Left colon (tissue), 2 donors: Measurements from ENCODE around the gene GNAS. TPM values are rescaled to one million over a fixed set of nuclear protein-coding genes. Genes with fewer than 3 reads are reported as not detected.

ENCODE experiments used
- ATAC-seq: fragments of 200-7000 bp; cut with Tn5 transposase; one replicate; pipeline ENCODE4 v1.9.1; 2020; ENCODE audit warnings: mild to moderate bottlenecking, moderate library complexity
- DNase-seq, 2 donors: peaks; one replicate each; pipeline ENCODE4 v3.0.0-alpha.2; 2020
- intact Hi-C, 2 donors: fragments of 100-400 bp; cut with DNase I in 1 of 2; cut with micrococcal nuclease in 1 of 2; formaldehyde crosslinking; loops; one replicate each; pipeline versions ENCODE4 v1.11.2 to v1.14.0; 2022; cut with DNase I, micrococcal nuclease
- total RNA-seq, 2 donors: library from RNA; stranded (reverse); fragmentation: NEBNext Ultra II Directional; extraction: Animal tissue kit (Norgen Biotek cat#: 25700); gene quantifications; one replicate each; pipeline ENCODE4 v1.2.1, GENCODE V29; 2021
- donor health status: DM: no; HTN: no; CAD: no.
- donor health status: DM: yes; HTN: yes; CAD: no.

The GNAS gene
- total RNA-seq, 2 donors from 2014 or later = 651 to 725 TPM

DNA sequence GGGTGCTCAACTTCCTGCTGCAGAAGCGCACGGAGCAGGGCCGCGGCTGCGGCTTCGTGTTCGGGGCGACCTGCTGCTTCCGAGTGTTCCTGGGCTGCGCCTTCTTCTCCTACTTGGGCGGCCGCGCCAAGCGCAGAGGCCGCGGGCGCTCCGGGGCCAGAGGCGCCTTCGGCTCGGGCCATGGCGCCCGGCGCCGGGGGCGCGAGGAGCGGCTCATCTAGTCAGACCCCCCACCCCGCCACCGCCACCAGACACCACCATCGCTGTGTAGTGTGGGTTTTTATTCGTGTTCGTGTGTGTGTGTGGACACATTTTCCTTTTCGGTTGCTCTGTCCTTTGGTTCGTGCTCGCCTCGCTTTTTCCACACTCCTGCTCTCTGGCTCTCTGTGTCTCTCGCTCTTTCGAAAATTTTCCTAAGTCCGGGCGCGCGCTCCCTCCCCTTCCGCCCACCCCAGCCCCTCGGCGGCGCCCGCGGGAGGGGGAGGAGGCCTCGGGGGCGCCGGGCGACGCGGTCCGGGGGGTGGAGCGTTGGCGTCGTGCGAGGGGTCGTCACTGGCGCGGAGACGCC, 38.1 kb downstream of the GNAS start:
- DNase-seq (peak; percentile 68 to 78), ATAC-seq (peak; percentile 36)
- intact Hi-C loops = no loop called here

DNA sequence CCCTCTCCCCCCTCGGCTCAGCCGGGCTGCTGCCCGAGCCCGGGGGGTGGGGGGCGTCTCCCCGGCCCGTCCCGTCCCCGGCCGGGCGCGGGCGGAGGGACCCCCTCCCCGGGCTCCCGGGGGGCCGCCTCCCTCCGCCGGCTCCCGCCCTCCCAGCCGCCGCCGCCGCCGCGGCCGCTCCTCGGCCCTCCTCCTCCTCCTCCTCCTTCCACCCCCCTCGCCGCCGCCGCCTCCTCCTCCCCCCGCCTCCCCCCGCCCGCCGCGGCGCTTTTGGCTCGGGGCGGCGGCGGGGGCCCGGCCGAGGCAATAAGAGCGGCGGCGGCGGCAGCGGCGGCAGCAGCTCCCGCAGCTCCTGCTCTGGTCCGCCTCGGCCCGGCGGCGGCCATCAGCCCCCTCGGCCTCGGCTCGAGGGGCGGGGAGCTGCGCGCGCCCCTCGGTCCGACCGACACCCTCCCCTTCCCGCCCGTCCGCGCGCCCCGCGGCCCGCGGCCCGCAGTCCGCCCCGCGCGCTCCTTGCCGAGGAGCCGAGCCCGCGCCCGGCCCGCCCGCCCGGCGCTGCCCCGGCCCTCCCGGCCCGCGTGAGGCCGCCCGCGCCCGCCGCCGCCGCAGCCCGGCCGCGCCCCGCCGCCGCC, 38.7 kb downstream of the GNAS start:
- intact Hi-C loops = no loop called here
- ATAC-seq (peak; percentile 58), DNase-seq (peak; percentile 83 to 84)

DNA sequence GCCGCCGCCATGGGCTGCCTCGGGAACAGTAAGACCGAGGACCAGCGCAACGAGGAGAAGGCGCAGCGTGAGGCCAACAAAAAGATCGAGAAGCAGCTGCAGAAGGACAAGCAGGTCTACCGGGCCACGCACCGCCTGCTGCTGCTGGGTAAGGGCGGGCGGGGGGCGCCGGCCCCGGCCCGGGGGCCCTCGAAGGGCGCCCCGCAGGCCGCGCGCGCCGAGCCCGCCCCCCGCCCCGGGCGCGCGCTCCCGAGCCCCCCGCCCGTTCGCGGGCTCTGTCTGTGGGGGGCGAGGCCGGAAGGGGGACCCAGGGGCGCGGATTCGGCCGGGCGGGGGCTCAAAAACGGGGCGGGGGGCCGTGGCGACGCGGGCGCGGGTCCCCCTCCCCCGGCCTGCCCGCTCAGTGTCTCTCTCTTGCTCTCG, 39.2 kb downstream of the GNAS start:
- intact Hi-C loops = no loop called here
- DNase-seq = peak in 1 of 2 donors; percentile 52
- ATAC-seq = peak; percentile 0

DNA sequence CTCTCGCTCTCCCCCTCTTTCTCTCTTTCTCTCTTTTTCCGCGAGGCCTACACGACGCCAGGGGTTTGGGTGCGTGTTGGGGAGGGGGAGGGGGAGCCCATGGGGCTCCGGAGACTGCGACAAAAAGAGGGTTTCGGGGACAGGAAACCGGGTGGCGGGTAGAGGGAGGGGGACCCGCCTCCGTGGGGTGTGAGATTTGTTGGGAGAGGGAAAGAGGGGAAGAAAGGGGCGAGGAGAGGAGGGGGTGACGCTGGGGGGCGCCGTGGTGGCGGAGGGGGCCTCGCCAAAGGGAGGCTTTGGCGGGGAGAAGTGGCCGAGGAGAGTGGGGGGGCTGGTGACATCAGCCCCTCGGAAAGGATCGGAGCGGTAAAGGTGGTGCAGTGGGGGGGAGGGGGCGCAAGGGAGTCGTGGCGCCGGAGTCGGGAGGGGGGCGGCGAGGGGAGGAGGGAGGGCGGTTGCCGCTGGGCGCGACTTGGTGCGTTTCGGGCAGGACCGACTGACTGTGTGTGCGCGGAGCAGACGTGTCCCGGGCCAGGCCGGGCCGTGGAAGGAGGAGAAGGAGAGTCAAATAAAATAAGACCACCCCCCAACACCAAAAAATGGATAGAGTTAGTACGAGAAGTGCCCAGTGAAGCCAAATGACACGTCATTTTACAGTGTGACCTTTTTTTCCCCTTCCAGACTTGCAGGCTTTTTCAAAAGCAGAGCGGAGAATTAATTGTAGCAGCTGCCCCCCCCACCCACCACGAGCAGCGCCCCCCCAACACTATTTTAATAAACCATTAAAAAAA, 39.8 kb downstream of the GNAS start:
- peak; percentile 79 to 83 for DNase-seq
- intact Hi-C loops = no loop called here
- peak; percentile 36 for ATAC-seq

DNA sequence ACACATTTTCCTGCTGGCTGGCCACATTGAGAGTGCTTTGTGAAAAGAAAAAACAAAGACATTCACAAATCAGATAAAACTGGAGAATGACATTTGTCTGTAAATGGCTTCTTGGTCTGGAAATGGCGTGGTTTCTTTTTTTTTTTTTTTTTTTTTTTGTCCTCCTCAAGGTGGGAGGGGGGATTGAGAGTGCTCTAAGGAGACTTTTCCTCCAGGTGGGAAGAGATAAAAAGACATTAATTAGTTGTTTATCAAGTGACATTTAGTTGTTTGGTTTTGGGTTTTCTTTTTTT, 40.4 kb downstream of the GNAS start:
- no peak for DNase-seq
- intact Hi-C loops = no loop called here
- ATAC-seq = no peak

DNA sequence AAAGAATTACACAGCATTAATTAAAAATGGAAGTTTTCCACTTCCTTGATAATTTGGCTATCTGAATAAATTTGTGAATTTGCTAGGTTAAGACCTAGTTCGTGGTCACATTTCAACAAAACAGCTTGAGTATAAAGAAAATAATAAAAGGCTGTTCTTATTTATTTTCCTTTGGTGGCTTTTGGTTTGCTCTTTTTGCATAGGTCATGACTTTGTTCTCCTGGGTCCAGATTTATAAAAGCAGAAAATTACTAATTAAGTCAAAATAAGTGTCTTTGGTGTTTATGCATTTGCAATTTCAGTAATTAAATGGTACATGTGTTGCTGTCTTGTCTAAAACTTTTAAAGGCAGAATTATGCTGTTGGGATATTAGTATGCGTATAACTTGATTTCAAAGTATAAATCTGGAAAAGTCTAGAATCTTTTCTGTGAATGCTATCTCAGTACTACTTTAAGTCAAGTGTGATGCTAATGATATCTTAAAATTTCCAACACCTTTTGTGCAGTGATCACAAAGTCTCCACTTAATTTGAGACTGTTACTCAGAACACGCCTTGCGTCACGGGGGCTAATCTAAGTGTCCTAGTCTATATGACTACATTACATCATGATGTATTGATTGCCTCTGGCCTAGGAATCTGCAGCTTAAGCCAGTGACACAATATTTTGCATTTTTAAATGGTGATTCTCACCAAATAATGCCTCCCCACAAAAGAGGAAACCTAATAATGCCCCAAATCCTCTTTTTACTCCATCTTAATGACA, 41.0 kb downstream of the GNAS start:
- DNase-seq (no peak), ATAC-seq (no peak)
- intact Hi-C loops = no loop called here

DNA sequence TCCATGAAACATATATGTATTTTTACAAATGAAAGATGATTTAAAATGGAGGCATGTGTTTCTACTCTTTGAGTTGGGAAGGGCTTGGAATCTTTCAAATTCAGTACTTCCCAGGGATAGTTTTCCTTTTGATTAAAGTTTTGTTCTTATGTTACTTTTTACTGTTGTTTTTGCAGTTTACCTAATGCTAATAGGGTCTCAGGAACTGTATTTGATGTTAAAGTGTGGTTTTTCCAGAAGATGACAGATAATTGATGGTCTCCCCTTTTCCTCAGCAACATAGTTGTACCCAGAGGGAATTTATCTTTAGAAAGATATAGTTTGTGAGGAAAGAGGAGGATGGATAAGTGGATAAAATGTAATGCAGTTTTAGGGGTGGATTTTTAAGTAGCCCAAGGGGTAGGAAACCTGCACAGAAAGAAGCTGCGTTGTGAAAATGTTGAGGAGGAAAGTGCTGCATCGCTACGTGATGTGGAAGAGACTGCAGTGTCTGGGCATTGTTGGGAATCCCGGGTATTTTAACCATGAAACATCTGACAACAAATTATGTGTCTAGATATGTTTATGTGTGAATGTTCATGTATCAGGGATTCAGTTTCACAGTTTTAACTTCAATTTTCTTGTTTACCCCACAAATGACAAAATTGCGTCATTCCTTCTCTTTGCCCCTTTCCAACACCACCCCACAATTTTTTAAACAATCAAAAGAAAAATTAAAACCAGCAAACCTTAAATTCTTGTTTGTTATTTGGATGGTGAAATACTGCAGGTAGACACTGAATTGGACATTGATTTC, 42.3 kb downstream of the GNAS start:
- ATAC-seq (no peak), DNase-seq (no peak)
- intact Hi-C loops = no loop called here

DNA sequence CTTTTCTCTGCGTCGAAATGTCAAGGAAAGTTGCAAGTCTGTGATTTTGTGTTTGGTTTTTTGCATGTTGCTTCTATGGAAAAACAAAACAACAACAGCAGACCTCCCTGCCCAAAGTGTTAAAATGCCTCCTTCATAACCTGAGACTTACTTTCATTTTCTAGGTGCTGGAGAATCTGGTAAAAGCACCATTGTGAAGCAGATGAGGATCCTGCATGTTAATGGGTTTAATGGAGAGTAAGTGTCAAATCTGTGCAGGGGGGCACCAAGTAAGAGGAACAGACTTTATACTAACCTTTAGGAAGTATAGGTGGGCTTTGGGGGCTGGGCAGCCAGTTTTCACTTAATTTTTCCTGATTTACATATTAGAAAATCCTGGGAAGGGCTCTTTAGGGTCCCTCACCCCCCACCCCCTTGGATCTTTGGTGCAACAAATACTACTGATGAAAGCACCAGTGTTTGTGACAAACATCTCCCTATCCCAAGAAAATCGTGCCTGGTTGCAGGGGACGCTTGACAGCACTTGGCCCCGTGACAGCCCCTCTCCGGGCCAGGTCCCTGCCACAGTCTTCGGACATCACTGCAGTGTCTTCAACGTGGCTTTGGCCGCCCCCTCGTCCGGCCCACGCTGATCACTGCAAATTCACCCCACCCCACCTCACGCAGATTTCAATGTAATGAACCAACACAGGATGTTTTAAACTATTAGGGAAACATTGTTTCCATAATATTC, 43.1 kb downstream of the GNAS start:
- intact Hi-C loops = no loop called here
- DNase-seq (no peak), ATAC-seq (no peak)

DNA sequence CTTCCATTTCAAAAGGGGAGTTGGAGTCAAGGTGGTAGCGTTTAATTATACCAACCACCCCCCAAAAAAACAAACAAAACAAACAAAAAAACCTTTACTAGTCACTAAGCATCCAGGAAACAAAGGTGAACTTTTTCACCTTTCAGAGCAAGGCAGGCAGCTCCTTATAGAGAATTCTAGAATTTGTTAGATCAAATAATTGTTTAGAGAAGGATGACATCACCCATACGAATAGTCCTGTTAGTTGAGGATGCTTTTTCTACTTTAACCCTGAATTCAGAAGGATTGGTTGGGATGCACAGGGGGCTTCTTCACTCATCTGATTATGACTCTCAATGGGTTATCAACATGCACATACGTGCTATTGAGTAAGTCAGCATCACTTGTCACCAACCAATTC, 44.3 kb downstream of the GNAS start:
- intact Hi-C loops = no loop called here
- DNase-seq = no peak
- no peak for ATAC-seq

DNA sequence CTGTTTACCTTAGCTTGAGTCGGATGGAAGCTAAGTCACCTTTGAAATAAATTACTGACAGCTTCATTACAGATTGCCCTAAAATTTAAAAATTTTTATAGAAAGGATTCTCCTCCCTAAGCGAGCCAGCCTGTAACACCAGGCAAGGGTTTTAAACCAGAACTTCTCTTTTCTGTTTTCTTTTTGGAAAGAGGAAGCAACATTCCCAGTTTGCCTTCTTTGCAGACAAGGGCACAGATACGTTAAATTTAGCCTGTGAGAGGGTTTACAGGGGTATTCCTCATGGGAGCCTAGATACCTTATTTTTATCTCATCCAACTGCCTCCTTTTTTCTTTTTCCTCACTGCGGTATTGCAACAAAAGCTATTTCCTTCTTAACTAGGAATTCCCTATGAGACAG, 45.0 kb downstream of the GNAS start:
- no peak for ATAC-seq

DNA sequence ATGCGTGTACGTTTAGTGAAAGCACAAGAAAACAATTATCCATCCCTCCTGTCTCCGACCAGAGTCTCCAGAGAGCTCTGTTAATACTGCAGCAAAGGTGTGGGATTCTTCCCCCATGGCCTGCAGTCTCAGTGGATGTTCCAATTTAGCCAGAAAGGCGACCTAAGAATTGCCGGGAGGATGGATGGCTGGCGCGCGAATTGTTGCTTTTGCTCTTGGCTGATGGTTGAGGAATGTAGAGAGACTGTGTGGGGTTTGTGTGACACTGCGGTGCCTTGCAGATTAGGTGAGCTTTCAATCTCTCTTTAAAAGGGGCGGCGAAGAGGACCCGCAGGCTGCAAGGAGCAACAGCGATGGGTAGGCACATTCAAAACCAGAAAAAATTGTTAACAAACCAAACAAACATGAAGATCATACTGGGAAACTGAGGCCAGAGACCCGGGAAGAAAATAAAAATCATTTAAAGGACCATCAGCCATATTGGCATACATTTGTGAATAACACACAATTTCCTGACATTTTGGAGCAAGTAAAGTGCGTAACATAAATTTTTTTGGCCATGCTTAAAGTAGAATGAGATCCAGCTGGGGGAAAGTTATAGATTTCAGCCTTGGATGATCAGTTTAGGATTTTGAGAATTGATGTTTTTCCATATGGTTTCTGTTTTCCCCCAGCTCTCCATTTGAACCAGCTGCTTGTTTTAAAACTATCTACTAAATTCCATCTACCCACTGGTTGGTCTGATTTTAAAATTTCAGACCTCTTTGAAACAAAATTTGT, 46.3 kb downstream of the GNAS start:
- DNase-seq (no peak), ATAC-seq (no peak)
- intact Hi-C loops = no loop called here

More for the DNA sequence above, 45.0 kb downstream of the GNAS start:
- intact Hi-C loops = no loop called here
- DNase-seq = no peak

DNA sequence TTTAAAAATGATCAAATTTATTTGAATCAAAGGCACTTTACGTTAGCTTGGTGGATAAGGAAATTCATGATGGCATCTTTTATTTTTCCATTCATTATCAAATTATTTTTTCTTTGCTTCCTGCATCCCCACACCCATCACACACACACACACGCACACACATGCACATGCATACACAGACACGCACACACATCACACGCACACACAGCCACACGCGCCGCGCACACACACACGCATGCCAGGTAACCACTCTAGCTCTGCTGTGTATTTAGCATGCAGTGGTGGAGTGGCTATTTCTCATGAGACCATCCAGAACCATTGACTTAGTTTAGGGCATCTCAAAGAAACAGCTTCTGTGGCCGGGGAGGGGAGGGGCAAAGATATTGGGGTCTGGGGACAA, 47.0 kb downstream of the GNAS start:
- intact Hi-C loops = no loop called here
- DNase-seq (no peak), ATAC-seq (no peak)

DNA sequence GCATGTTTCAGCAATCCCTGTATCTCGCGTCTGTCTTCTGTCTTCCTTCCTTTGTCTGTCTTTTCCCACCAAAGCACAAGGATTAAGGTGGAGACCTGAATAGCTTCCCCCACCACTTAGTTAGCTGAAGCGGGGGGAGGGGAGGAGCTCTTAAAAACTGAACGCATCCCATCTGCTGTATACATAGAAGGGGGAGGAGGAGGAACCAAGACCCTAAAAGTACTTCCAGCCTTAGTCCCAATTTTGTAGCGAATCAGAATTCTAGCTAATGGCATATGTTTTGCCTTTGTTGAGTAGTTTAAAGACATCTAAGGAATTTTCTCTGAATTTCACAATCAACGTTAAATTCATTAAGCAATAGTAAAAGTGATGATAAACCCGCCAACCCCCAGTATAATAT, 47.9 kb downstream of the GNAS start:
- ATAC-seq (no peak), DNase-seq (no peak)
- intact Hi-C loops = no loop called here

DNA sequence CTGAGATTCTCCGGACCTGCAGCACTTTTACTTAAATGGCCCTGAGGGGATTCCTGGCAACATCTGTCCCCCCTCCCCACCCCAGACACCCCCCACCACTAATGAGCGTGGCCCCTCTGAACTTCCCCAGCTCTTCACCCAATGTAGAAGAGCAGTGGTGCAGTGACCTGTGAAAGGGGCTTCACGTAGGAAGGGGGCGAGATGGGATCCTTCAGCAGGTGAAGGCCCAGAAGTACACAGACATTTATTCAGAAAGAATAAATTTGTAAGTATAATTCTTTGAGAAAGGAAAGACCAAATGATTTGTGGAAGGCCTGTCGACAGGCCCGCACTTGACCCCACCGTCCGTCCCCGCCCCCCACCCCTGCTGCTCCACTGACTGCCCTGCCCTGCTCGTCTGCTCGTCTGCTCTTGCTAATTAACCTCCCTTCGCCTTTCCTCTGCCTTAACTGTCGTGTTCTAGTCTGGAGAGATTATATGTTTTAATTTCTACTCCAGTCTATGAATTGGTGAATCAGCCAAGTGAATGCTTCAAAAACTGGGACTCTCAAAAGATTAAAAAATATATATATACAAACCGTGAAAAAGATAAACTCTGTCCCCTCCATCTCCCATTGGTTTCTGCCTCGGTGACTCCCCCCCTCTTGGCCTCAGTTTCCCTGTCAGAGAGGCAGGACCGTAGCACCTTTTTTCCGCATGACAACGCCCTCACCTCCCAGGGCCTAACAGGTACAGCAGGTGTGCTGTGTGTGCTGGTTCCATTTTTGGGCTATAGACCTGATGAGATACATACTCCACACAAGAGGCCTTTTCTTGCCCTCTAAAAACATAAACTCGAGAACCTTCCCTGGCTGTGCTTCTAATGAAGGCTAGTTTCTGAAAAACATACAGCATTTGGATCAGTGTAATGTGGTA, 49.2 kb downstream of the GNAS start:
- intact Hi-C loops = no loop called here
- no peak for ATAC-seq
- no peak for DNase-seq

DNA sequence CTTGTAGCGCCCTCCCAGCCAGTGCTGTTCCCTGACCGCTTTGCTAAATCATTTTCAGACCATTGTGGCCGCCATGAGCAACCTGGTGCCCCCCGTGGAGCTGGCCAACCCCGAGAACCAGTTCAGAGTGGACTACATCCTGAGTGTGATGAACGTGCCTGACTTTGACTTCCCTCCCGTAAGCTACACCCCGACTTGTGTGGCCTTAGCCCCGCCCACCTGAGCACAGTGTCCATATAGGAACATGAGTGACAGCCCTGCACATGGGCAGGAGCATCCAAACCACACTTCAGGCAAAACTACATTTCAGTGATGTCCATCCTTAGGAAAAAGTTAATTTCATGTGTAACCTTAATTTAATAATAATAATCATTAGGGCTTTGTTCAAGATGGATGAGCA, 51.1 kb downstream of the GNAS start:
- DNase-seq (no peak), ATAC-seq (peak; percentile 46)
- intact Hi-C loops = no loop called here

DNA sequence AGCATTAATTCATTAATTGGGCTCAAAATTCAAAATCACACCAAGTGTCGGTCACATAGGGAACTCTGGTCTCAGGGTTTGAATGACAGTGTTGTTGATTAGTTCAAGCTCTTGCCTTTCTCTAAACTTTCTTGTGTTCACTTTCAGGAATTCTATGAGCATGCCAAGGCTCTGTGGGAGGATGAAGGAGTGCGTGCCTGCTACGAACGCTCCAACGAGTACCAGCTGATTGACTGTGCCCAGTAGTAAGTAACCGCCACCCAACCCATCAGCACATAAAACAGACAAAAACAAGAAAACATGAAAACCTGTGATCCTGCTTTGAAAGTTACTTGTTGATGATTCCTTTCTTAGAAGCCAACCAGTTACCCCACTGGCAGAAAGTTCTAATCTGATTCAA, 52.7 kb downstream of the GNAS start:
- no peak for DNase-seq
- intact Hi-C loops = no loop called here
- ATAC-seq = no peak

DNA sequence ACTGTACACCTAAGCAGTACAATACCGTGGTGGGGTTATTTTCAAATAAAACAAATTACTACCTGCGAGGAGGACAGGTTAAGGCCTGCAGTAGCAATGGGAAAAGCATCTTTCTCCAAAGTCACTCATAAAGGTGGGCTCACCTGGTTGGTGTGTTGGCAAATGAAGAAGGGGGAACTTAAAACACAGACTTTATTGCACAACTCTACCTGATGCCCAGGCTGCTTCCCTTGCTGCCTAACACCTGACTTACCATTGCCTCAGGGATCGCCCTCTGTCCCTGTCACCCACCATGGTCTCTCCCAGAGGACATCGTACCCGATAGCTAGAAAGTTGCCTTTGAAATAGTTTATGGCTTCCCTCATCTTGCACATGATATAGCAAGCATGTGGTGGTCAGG, 53.6 kb downstream of the GNAS start:
- intact Hi-C loops = no loop called here
- no peak for DNase-seq
- ATAC-seq = no peak
